HG03571 (cell line): ENCODE data around the gene GLTP.

Source experiments
- ATAC-seq: cut with Tn5 transposase; IDR thresholded peaks from one replicate; pipeline ENCODE4 v1.9.1; 2021; ENCODE audit not compliant: unreplicated experiment

The GLTP gene

GRCh38 chr12:109802828-109803227 is 77.5 kb downstream of the GLTP start:
- no peak for ATAC-seq
